H1 (cell line): Measurements from ENCODE around the gene DISC1. TPM values are rescaled to one million over a fixed set of nuclear protein-coding genes. Genes with fewer than 3 reads are reported as not detected.

ENCODE experiments used
- ATF2 ChIP-seq: IDR thresholded peaks from 2 replicates; pipeline ENCODE4 v1.6.1; 2012; ENCODE audit warnings: low read length, inconsistent platforms
- FOSL1 ChIP-seq: IDR thresholded peaks from 2 replicates; pipeline ENCODE4 v1.6.1; 2011; ENCODE audit warnings: mild to moderate bottlenecking, low read depth, low read length, moderate library complexity; ENCODE audit not compliant: insufficient read depth
- POLR2A ChIP-seq, 2 experiments: IDR thresholded peaks; 1 replicate in 1 of 2; 2 replicates in 1 of 2; pipeline ENCODE4 v1.6.1; 2011; ENCODE audit warnings: low read depth in 2 of 2, low read length in 2 of 2, mild to moderate bottlenecking in 2 of 2; ENCODE audit errors: control extremely low read depth in 1 of 2
- SAP30 ChIP-seq: fragments of 300-600 bp; sonication (generic); IDR thresholded peaks from 2 replicates; pipeline ENCODE4 v1.7.1; 2012; ENCODE audit warnings: low read length, moderate library complexity, mild to moderate bottlenecking, inconsistent platforms; ENCODE audit not compliant: insufficient read depth, insufficient replicate concordance
- TBP ChIP-seq: IDR thresholded peaks from 2 replicates; pipeline ENCODE4 v1.6.1; 2011; ENCODE audit warnings: low read depth, low read length, improper control_type of control experiment
- polyA plus RNA-seq, 7 experiments: library from polyadenylated mRNA; depleted of rRNA in 3 of 7; stranded (reverse) in 5 of 7; unstranded in 2 of 7; fragments of >200 nt in 5 of 7; fragments of 200-250 nt in 2 of 7; gene quantifications; 1 replicate in 5 of 7; 2 replicates in 1 of 7; 4 replicates in 1 of 7; pipeline versions ENCODE4 v1.2.1 to v1.2.3, GENCODE V29; 2011 to 2013; ENCODE audit warnings: missing spikeins in 2 of 7, mixed read lengths in 2 of 7
- total RNA-seq: library from RNA; stranded (reverse); fragmentation: NEBNext Ultra II Directional; extraction: Animal tissue kit (Norgen Biotek cat#: 25700); gene quantifications from 2 replicates; pipeline ENCODE4 v1.2.1, GENCODE V29; 2021

The DISC1 gene
- total and polyA plus RNA-seq, 2 of the 8 experiments (the other 6 are each of a cell fraction or from before 2014, with no cell fraction given), result 1.1 to 3.5 TPM

- TF ChIP-seq FOSL1, result no peak
- TF ChIP-seq POLR2A (IDR thresholded peaks at IDR 0.05; ENCODE audit: control extremely low read depth in 1 of 2, low read depth in 2 of 2, low read length in 2 of 2), result no peak
- no peak for TF ChIP-seq SAP30
- TF ChIP-seq TBP, result no peak
- no peak for TF ChIP-seq ATF2
Measured at GRCh38 chr1:231666220-231666936, 39.8 kb downstream of the DISC1 start (continued).
